GM12878 (cell line): ENCODE measurements around the gene NEBL. TPM values are rescaled to one million over a fixed set of nuclear protein-coding genes. Genes with fewer than 3 reads are reported as not detected.

Source experiments
- ATAC-seq: fragments of 200-7000 bp; cut with Tn5 transposase; 3 replicates; pipeline ENCODE4 v1.9.1; 2020; ENCODE audit warnings: mild to moderate bottlenecking, moderate library complexity
- BruUV-seq: library from RNA; stranded (reverse); fragments of 400-500 nt; replicated peaks from 2 replicates; lab custom pipeline; 2021; lab: Mats Ljungman, UMichigan
- CTCF ChIA-PET: fragments of 300-600 bp; sonication (Branson Sonifier 250); formaldehyde crosslinking; extraction: SDS; loops from one replicate; lab custom pipeline; 2021; ENCODE audit warnings: inconsistent platforms; lab: Yijun Ruan, JAX
- POLR2A ChIA-PET: fragments of 350-600 bp; formaldehyde crosslinking; extraction: SDS; loops from one replicate; lab custom pipeline; 2021; ENCODE audit warnings: inconsistent platforms; lab: Charles Lee
- RAD21 ChIA-PET: fragments of 300-600 bp; sonication (Branson Sonifier 250); formaldehyde crosslinking; loops from one replicate; lab custom pipeline; 2023; ENCODE audit warnings: antibody characterized with exemption; ENCODE audit not compliant: unreplicated experiment; lab: Charles Lee
- SMC1A ChIA-PET: fragments of 300-600 bp; sonication (Branson Sonifier 250); formaldehyde crosslinking; loops from one replicate; lab custom pipeline; 2023; ENCODE audit not compliant: unreplicated experiment, uncharacterized antibody; lab: Charles Lee
- DNase-seq: peaks from one replicate; pipeline ENCODE4 v3.0.0-alpha.2; 2011; ENCODE audit warnings: low read depth, low spot score
- FAIRE-seq: peaks from 3 replicates; lab custom pipeline; 2011; peaks lifted over from hg19 to GRCh38; lab: Jason Lieb, UNC
- H2AFZ ChIP-seq: 2 replicates; pipeline ENCODE4 v1.6.0; 2011; ENCODE audit warnings: low read depth, low read length, control low read depth; ENCODE audit not compliant: control insufficient read depth
- H3K27ac ChIP-seq: 2 replicates; pipeline ENCODE4 v1.5.1; 2011; ENCODE audit warnings: control low read depth; ENCODE audit not compliant: control insufficient read depth, insufficient read depth
- H3K27me3 ChIP-seq, 2 experiments: replicated peaks in 1 of 2; 2 replicates each; pipeline versions ENCODE4 v1.6.0 to v1.6.1; 2011; ENCODE audit warnings: low read length in 1 of 2; ENCODE audit not compliant: control insufficient read depth in 2 of 2, insufficient read depth in 2 of 2
- H3K36me3 ChIP-seq, 2 experiments: 2 replicates each; pipeline ENCODE4 v1.5.1; 2011; ENCODE audit warnings: low read length in 1 of 2; ENCODE audit not compliant: control insufficient read depth in 2 of 2, insufficient read depth in 2 of 2
- H3K4me1 ChIP-seq: 2 replicates; pipeline ENCODE4 v1.6.1; 2011; ENCODE audit warnings: mild to moderate bottlenecking, low read length, moderate library complexity, mixed read lengths; ENCODE audit not compliant: control insufficient read depth, insufficient read depth
- H3K4me2 ChIP-seq: 2 replicates; pipeline ENCODE4 v1.6.0; 2011; ENCODE audit warnings: control low read depth; ENCODE audit not compliant: control insufficient read depth, insufficient read depth
- H3K4me3 ChIP-seq: fragments of 200-600 bp; sonication (generic); 2 replicates; pipeline ENCODE4 v1.5.1; 2016
- H3K79me2 ChIP-seq: 2 replicates; pipeline ENCODE4 v1.6.0; 2011; ENCODE audit warnings: low read length; ENCODE audit not compliant: control insufficient read depth, insufficient read depth
- H3K9ac ChIP-seq: 2 replicates; pipeline ENCODE4 v1.8.0; 2011; ENCODE audit warnings: low read length, control low read depth, mixed read lengths; ENCODE audit not compliant: control insufficient read depth, insufficient read depth
- H3K9me3 ChIP-seq: replicated peaks from 3 replicates; pipeline ENCODE4 v1.5.1; 2011; ENCODE audit warnings: mild to moderate bottlenecking, low read length; ENCODE audit not compliant: control insufficient read depth, insufficient read depth
- H4K20me1 ChIP-seq: 2 replicates; pipeline ENCODE4 v1.6.0; 2011; ENCODE audit not compliant: control insufficient read depth, insufficient read depth
- LARP7 ChIP-seq: fragments of 450-650 bp; IDR thresholded peaks from 2 replicates; pipeline ENCODE4 v1.6.1; 2017; ENCODE audit warnings: mild to moderate bottlenecking
- MTA2 ChIP-seq: fragments of 450-650 bp; IDR thresholded peaks from 2 replicates; pipeline ENCODE4 v1.6.1; 2016; ENCODE audit warnings: low read depth, mild to moderate bottlenecking, moderate library complexity
- MTA3 ChIP-seq: IDR thresholded peaks from 2 replicates; pipeline ENCODE4 v1.6.1; 2012; ENCODE audit warnings: low read length, inconsistent platforms, borderline replicate concordance
- TAF1 ChIP-seq: IDR thresholded peaks from 2 replicates; pipeline ENCODE4 v1.6.1; 2011; ENCODE audit warnings: mild to moderate bottlenecking, low read depth, low read length, borderline replicate concordance
- ZSCAN29 ChIP-seq: fragments of 450-650 bp; IDR thresholded peaks from 2 replicates; pipeline ENCODE4 v1.6.1; 2017; ENCODE audit warnings: mild to moderate bottlenecking, moderate library complexity
- WGBS: methylation state at CpG from one replicate; pipeline ENCODE4 v1.1.6; 2016; ENCODE audit warnings: low lambda C conversion rate; ENCODE audit not compliant: insufficient replicate concordance, insufficient coverage; ENCODE audit errors: missing lambda C conversion rate; 5-methylcytosine and 5-hydroxymethylcytosine counted together
- in situ Hi-C: fragments of 300-500 bp; cut with MboI; formaldehyde crosslinking; loops from 9 replicates; pipeline ENCODE4 v1.14.3; 2018; ENCODE audit warnings: mixed read lengths
- intact Hi-C: fragments of 100-400 bp; cut with micrococcal nuclease; formaldehyde crosslinking; loops from one replicate; pipeline ENCODE4 v1.14.2; 2022; ENCODE audit not compliant: unreplicated experiment
- polyA plus RNA-seq, 11 experiments: library from polyadenylated mRNA; depleted of rRNA in 4 of 11; unstranded in 6 of 11; stranded (reverse) in 5 of 11; fragments of >200 nt; fragmentation: Nextera tagmentation in 4 of 11; fragmentation: Illumina TruSeq in 1 of 11; extraction: Ambion mirVana in 4 of 11; extraction: Trizol in 1 of 11; gene quantifications; 1 replicate in 1 of 11; 2 replicates in 10 of 11; pipeline versions ENCODE4 v1.2.1 to v1.2.3, GENCODE V29; 2011 to 2016; ENCODE audit warnings: inconsistent platforms in 2 of 11, missing spikeins in 2 of 11, low read depth in 1 of 11
- total RNA-seq, 4 experiments: library from RNA; depleted of rRNA in 3 of 4; stranded (reverse); fragments of >200 nt in 3 of 4; fragmentation: Illumina TruSeq in 1 of 4; extraction: Trizol in 1 of 4; gene quantifications; 2 replicates each; pipeline versions ENCODE4 v1.2.1 to v1.2.3, GENCODE V29; 2013 to 2021
- TF ChIP-seq, protein P1 (sequence below): IDR thresholded peaks from 2 replicates; pipeline ENCODE4 v1.6.1; 2012; ENCODE audit warnings: mild to moderate bottlenecking, low read depth, low read length

The NEBL gene
- total and polyA plus RNA-seq, 10 of the 15 experiments (the other 5 are each of a cell fraction or from before 2014, with no cell fraction given), result 0.04 to 0.56 (median 0.11) TPM; not detected in 6

DNA sequence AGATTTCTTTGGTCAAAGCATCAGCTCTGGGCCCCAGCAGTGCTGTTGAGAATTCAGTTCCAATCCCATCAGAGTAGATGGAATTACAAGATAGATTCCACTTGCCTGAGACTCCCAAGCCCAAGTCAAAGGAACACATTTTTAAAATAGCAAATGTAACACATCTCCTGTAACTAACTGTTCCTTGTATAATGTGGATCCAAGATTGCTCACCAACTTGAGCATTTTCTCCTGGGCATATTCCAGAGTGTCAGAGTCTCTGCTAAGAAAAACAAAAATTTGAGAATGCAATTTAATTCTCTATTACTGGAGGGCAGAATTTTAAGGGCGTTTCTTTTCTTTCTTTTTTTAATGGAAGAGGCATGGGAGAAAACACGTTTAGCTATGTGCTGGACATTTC, 136.7 kb downstream of the NEBL start:
- Histone ChIP-seq H3K9me3 (no peaks in the 10 kb centered on the region), H3K27ac (no peak overlapping the region), H3K36me3 (no peaks in the 10 kb centered on the region), H3K9ac (no peak overlapping the region), H3K4me1 (no peaks in the 10 kb centered on the region), H3K27me3 (no peaks in the 10 kb centered on the region), H3K4me3 (no peak overlapping the region)
- in situ Hi-C loops, result no loop called here
- 0% methylated on average over 2 of the region's 2 CpGs for WGBS
- ChIA-PET CTCF (no interaction called here), SMC1A (no interaction called here), POLR2A (no interaction called here), RAD21 (no interaction called here)
- DNase-seq, result no peak
- no peak for ATAC-seq
- TF ChIP-seq MTA3, result no peak
- TF ChIP-seq TAF1, result no peak
- TF ChIP-seq LARP7, result no peak
- TF ChIP-seq MTA2, result no peak
- TF ChIP-seq, protein P1, sequence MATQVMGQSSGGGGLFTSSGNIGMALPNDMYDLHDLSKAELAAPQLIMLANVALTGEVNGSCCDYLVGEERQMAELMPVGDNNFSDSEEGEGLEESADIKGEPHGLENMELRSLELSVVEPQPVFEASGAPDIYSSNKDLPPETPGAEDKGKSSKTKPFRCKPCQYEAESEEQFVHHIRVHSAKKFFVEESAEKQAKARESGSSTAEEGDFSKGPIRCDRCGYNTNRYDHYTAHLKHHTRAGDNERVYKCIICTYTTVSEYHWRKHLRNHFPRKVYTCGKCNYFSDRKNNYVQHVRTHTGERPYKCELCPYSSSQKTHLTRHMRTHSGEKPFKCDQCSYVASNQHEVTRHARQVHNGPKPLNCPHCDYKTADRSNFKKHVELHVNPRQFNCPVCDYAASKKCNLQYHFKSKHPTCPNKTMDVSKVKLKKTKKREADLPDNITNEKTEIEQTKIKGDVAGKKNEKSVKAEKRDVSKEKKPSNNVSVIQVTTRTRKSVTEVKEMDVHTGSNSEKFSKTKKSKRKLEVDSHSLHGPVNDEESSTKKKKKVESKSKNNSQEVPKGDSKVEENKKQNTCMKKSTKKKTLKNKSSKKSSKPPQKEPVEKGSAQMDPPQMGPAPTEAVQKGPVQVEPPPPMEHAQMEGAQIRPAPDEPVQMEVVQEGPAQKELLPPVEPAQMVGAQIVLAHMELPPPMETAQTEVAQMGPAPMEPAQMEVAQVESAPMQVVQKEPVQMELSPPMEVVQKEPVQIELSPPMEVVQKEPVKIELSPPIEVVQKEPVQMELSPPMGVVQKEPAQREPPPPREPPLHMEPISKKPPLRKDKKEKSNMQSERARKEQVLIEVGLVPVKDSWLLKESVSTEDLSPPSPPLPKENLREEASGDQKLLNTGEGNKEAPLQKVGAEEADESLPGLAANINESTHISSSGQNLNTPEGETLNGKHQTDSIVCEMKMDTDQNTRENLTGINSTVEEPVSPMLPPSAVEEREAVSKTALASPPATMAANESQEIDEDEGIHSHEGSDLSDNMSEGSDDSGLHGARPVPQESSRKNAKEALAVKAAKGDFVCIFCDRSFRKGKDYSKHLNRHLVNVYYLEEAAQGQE, result no peak
- TF ChIP-seq ZSCAN29, result no peak
- TF ChIP-seq, all 136 proteins: peak for 0
- FAIRE-seq, result no peak
- Histone ChIP-seq H4K20me1 (no peaks in the 10 kb centered on the region), H3K4me2 (no peak overlapping the region), H2AFZ (no peak overlapping the region), H3K79me2 (no peaks in the 10 kb centered on the region)
- no TSS peak for BruUV-seq
- intact Hi-C loops, result loop anchor here (10.0 kb wide), 1 partner anchor 946 kb away; the partner anchor contains the start of gene PLXDC2
